Stimulated activated effector memory CD8-positive, alpha-beta T cell treated with anti-CD3 and anti-CD28 coated beads, Interleukin-12 subunit alpha, Interleukin-12 subunit beta, amount 100 ng/mL, for 72 hours (primary cell): ENCODE results near the gene PFKFB4.

ENCODE experiments used
- ATAC-seq: fragments of 150-1000 bp; cut with Tn5 transposase; 2 replicates; pipeline ENCODE4 v1.10.0; 2021
- DNase-seq, 2 donors: peaks; one replicate each; pipeline ENCODE4 v3.0.0; 2021 to 2022; ENCODE audit warnings: low spot score in 2 of 2
- H3K27ac Mint-ChIP-seq: one replicate; pipeline ENCODE4 v1.8.0; 2022; ENCODE audit warnings: mild to moderate bottlenecking, mixed read lengths
- H3K36me3 Mint-ChIP-seq: one replicate; pipeline ENCODE4 v1.8.0; 2022; ENCODE audit warnings: mild to moderate bottlenecking, mixed read lengths
- H3K4me1 Mint-ChIP-seq: one replicate; pipeline ENCODE4 v1.8.0; 2022; ENCODE audit warnings: mixed read lengths
- H3K4me3 Mint-ChIP-seq: one replicate; pipeline ENCODE4 v1.8.0; 2022; ENCODE audit warnings: mild to moderate bottlenecking, mixed read lengths
- H3K9me3 Mint-ChIP-seq: one replicate; pipeline ENCODE4 v1.8.0; 2022; ENCODE audit warnings: mixed read lengths

Gene PFKFB4

DNA sequence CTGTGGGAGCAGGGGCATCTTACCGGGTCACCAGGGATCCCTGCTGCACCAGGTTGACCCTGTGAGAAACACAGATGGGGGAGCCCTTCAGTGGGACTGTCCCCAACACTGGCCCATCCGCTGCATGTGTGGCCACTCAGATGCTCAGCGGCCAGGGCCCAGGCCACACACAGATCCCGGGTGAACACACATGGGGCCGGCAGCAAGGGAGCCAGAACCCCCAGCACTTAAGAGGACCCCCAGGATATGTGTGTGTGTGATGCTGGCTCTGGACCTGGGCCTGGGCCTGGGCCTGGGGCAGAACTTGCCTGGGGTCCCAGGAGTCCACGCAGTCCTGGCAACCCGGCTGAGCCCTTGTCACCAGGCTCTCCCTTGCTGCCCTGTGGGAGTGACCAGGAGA is 11.9 kb upstream of the PFKFB4 start:
- no peaks in the 10 kb centered on the region for H3K36me3 Mint-ChIP-seq

DNA sequence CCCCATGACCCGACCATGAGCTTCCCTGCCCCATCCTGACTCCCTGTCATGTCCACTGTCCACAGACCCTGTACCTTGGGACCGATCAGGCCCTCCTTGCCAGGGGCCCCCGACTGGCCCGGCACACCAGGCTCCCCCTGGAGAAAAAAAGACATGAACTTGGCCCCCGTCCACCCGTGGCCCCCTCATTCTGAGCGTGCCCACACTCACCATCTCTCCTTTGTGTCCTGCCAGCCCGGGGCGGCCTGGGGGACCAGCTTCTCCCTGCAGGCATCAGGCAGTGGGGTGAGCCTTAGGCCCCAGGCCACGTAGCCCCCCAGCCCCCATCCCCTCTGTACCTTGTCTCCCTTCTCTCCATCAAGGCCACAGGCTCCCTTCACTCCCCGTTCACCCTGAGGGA is 10.9 kb upstream of the PFKFB4 start:
- Mint-ChIP-seq H3K4me1 (peaks cover 55% of the 10 kb centered on the region), H3K4me3 (no peak overlapping the region), H3K9me3 (no peaks in the 10 kb centered on the region), H3K27ac (peak overlapping the region; percentile 82), H3K36me3 (no peaks in the 10 kb centered on the region)
- DNase-seq: no peak
- no peak for ATAC-seq

More for the DNA sequence above, 11.9 kb upstream of the PFKFB4 start:
- Mint-ChIP-seq H3K9me3 (no peaks in the 10 kb centered on the region), H3K27ac (peak overlapping the region; percentile 87), H3K4me3 (no peak overlapping the region), H3K4me1 (peaks cover 45% of the 10 kb centered on the region)
- DNase-seq: no peak
- no peak for ATAC-seq

DNA sequence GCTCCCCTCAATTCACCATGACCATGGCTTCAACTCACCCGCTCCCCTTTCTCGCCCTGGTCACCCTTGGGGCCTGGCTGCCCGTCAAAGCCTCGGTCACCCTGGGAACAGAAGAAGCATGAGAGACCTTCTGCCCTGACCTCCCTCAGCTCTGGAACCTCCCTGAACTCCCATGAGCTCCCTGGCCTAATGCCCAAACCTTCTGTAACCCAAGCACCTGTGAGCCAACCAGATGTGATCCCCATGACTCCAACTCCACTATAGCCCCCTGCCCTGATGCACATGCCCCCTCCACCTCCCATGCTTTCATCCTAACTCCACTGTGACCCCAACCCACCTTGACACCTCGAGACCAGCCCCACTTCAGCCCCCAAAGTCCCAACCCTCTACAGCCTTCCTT is 10.5 kb upstream of the PFKFB4 start:
- H3K9me3 Mint-ChIP-seq: no peaks in the 10 kb centered on the region

DNA sequence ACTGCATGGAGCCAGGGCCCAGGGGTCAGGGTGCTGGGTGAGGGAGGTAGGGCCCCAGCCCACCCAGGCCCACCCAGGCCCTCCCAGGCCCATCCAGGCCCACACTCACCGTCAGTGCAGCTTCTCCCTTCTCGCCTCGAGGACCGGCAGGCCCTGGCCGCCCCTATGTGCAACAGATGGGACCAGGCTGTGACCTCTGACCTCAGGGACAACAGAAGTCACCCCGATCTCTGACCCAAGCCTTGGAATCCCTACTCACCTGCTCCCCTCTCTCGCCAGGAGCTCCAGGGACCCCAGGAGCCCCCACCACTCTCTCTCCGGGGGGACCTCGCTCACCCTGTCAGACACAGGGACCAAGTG is 9.8 kb upstream of the PFKFB4 start:
- no peaks in the 10 kb centered on the region for H3K36me3 Mint-ChIP-seq
- peak overlapping the region; percentile 82 for H3K27ac Mint-ChIP-seq
- peak overlapping the region; percentile 37 for H3K4me3 Mint-ChIP-seq
- DNase-seq: no peak
- no peak for ATAC-seq
- H3K4me1 Mint-ChIP-seq: peaks cover 58% of the 10 kb centered on the region
- H3K9me3 Mint-ChIP-seq: no peaks in the 10 kb centered on the region

More for the DNA sequence above, 10.5 kb upstream of the PFKFB4 start:
- Mint-ChIP-seq H3K36me3 (no peaks in the 10 kb centered on the region), H3K27ac (peak overlapping the region; percentile 82), H3K4me3 (no peak overlapping the region), H3K4me1 (peaks cover 55% of the 10 kb centered on the region)
- ATAC-seq (no peak), DNase-seq (no peak)

DNA sequence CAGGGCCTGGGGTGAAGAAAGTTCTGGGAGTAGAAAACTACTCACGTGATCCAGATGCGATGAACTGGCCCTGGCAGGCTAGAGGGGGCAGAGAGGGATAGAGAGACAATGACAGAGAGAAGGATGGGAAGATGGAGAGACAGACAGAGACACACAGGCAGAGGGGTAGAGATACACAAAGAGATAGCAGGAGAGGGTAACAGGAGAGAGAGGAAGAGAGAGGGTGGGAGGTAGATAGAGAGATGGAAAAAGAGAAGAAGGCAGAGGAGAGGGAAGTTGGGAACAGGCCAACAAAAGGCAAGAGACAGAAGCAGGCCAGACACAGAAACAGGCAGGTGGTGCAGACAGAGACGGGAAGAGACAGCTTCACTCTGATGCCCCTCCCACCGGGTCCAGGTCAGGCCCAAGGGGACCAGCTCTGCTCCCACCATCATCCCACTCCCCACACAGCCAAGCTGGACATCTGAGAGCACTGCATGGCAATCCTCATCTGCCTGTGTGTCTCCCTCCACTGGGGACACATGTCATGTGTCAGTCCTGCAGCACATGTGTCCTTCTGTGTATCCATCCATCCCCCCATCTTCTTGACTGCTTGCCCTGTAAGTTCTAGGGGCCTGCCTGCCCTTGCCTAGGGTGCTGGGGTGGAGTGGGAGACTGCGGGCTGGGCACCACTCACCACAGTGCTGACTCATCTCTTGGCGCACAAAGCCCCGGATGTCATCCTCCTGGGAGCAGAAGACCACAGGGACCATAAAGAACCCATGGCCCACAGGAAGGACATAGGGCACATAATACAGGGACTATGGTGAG is 9.2 kb upstream of the PFKFB4 start:
- Mint-ChIP-seq H3K9me3 (no peaks in the 10 kb centered on the region), H3K4me3 (peak overlapping the region; percentile 37), H3K27ac (peak overlapping the region; percentile 82), H3K36me3 (no peaks in the 10 kb centered on the region), H3K4me1 (peaks cover 64% of the 10 kb centered on the region)
- peak; percentile 63 for ATAC-seq
- no peak for DNase-seq

DNA sequence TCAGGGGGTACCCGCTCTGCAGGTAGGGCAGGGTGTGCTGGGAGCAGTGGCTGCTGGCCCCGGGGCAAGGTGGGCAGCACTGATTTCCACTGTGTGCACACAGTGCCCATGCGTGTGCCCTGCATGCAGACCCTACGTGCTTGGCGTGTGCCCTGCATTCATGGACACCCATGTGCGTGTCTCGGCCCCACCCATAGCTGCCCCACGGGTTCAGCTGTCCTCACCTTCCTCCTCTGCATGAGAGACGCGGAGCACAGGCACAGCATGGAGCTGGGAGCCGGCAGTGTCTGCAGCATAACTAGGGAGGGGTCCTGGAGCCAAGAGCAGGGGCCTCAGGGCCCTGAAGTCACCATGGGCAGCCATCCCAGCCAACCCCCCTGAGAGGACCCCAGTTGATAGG is 8.6 kb upstream of the PFKFB4 start:
- Mint-ChIP-seq H3K4me1 (peaks cover 66% of the 10 kb centered on the region), H3K9me3 (no peaks in the 10 kb centered on the region), H3K27ac (peak overlapping the region; percentile 82), H3K4me3 (peak overlapping the region; percentile 37), H3K36me3 (no peaks in the 10 kb centered on the region)
- DNase-seq (no peak), ATAC-seq (no peak)

DNA sequence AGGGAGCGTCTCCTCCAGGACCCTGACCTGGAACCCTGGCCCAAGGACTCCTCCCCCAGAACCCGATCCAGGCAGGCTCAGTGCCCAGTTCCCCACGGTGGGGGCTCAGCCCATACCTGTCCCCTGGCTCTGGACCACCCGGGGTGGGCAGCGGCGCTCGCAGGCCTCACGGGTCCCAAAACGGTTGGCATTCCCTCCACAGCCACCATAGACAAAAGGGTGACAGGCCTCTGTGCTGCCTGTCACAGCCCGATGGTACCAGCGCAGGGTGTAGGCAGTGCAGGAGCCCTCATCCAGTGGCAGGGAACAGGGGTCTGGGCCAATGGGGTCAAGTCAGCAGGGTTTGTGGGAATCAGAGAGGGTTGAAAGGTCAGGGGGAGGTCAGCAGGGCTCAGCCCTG is 8.1 kb upstream of the PFKFB4 start:
- ATAC-seq (no peak), DNase-seq (no peak)
- Mint-ChIP-seq H3K9me3 (no peaks in the 10 kb centered on the region), H3K4me3 (peak overlapping the region; percentile 67), H3K27ac (peak overlapping the region; percentile 82), H3K4me1 (peaks cover 71% of the 10 kb centered on the region), H3K36me3 (no peaks in the 10 kb centered on the region)

DNA sequence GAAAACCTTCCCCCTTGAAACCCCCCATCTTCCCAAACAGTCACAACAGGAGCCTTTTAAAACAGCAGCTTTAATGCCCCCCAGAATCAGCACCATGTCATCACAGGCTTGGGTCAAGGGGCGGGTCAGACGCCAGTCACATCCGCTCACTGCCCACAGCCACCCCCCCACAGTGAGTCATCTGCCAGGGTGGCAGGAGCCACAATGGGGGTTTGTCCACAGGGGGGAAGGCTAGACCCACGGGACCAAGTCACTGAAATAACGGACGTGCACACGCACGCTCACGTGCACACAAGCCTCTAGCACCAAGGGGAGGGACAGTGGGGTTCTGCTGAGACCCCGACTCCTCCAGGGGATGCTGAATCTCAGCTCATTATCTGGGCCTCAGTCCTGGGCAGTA is 7.4 kb upstream of the PFKFB4 start:
- Mint-ChIP-seq H3K4me1 (peaks cover 77% of the 10 kb centered on the region), H3K36me3 (no peaks in the 10 kb centered on the region), H3K9me3 (no peaks in the 10 kb centered on the region), H3K4me3 (peak overlapping the region; percentile 67), H3K27ac (peak overlapping the region; percentile 82)
- DNase-seq (peak; percentile 56 to 74), ATAC-seq (peak; percentile 82)

DNA sequence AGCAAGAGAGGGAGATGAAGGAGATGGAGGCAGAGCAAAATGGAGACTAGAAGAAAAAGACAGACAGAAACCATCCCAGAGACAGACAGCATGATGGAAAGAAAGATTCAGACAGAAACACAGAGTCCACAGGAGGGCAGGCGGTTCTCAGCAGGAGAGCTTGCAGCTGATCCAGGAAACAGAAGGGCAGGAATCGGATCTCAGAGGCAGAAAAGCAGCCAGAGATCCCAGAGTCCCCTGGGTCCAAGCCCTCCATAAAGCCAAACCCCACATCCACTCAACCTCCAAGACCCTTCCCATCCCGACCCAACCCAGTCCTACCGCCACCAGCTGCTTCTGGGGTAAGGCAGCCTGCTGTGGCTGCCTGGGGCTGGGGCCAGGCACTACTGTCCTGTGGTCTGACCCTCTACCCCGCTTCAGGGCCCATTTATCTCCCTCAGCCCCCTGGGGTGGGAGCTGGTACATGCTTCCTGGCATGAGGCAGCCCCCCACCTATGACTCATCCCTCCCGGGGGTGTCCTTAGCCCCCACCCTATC is 6.8 kb upstream of the PFKFB4 start, which contains the start of gene UCN2:
Gene UCN2 (minus strand): TSS at position 400 of the 537 bp plus-strand sequence. CDS start 657 bp downstream, outside the sequence.
- Mint-ChIP-seq H3K27ac (peak within 1 kb of the TSS; percentile 82), H3K9me3 (no peaks in the 10 kb centered on the region), H3K36me3 (peaks cover 4% of the 10 kb centered on the region), H3K4me1 (peaks cover 83% of the 10 kb centered on the region), H3K4me3 (peak within 1 kb of the TSS; percentile 67)
- no peak for DNase-seq
- no peak for ATAC-seq

DNA sequence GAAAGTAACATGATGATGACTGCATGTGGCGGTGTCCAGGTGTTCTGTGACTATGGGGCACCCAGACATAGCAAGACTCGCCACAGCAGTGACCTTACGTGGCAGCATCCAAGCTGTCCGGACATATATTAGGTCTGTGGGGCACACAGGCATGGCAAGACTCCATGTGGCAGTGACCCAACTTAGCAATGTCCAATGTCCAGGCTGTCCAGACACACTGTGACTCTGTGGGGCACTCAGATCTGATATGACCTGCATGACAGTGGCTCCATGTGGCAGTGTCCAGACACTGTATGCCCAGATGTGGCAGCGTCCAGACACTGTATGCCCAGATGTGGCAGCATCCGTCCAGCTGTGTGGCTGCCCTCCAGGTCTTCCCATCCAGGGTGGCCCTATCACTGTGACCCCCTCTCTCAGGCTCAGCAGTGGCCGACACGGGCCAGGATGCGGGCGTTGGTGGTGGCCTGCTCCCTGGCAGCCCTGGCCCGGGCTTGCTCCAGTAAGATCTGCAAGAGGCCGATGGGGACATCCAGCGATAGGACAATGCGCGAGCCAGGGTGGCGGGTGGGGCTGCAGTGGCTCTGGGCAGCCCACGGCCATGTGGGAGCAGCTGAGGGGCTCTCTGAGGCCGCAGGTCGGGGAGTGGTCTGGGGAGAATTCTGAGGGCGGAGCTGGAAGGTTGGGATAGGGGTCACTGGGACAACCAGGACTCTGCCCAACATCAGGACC is 5.9 kb upstream of the PFKFB4 start:
- Mint-ChIP-seq H3K9me3 (no peaks in the 10 kb centered on the region), H3K27ac (peak overlapping the region; percentile 82), H3K36me3 (peaks cover 11% of the 10 kb centered on the region), H3K4me1 (peaks cover 84% of the 10 kb centered on the region), H3K4me3 (peak overlapping the region; percentile 67)
- no peak for ATAC-seq
- no peak for DNase-seq

DNA sequence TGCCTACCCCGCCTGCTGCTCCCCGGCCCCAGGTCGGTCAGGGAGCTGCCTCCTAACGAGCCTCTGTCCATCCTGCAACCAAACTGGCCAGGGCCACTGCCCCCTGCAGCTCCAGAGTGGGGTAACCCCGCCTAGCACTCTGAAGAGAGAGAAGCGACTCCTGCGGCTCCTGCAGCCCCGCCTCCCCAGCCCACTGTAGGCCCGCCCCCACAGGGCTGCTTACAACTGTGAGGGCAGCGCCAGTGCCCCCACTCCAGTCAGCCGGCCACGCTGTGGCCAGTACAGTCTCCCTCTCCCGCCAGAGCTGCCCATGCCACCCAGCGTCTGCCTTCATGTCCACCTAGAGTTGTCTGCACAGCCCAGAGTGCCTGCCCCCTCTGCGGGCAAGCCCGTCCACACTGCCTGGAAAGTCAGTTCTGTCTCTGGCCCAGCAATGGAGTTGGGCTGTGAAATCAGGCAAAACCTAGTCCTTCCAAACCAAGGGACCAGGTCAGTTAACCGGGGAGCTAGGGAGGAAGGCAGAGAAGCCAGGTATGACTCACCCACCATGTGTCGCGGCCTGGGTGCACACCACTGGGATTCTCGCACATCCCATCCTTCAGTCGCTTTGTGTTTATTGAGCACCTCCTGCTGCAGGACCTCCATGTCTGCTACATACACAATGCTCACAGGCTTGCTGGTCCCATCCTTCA is 4.6 kb upstream of the PFKFB4 start:
- no peak for ATAC-seq
- no peak for DNase-seq
- no peaks in the 10 kb centered on the region for H3K9me3 Mint-ChIP-seq
- H3K27ac Mint-ChIP-seq: peak overlapping the region; percentile 75
- peak overlapping the region; percentile 50 for H3K4me3 Mint-ChIP-seq
- H3K4me1 Mint-ChIP-seq: peaks cover 79% of the 10 kb centered on the region
- peaks cover 24% of the 10 kb centered on the region for H3K36me3 Mint-ChIP-seq

DNA sequence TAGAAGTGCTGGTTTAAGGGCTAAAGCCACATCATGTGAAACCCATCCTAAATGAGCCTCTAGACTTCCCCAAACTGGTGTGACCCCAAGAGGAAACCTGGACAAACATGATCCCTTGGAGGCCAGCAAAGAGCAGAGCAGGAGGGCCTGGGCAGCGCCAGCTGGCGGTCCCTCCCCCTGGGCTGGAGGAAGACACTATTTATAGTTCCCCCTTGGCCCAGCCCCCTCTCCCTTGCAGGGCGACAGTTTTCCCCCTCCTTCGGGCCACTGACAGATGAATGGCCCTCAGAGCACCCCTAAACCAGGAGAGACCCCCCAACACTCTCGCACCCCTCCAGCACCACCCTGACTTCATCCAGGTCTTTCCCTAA is 4.0 kb upstream of the PFKFB4 start:
- H3K27ac Mint-ChIP-seq: peak overlapping the region; percentile 87
- no peak for ATAC-seq
- H3K4me1 Mint-ChIP-seq: peaks cover 79% of the 10 kb centered on the region
- peaks cover 29% of the 10 kb centered on the region for H3K36me3 Mint-ChIP-seq
- H3K4me3 Mint-ChIP-seq: peak overlapping the region; percentile 50
- no peak for DNase-seq
- H3K9me3 Mint-ChIP-seq: no peaks in the 10 kb centered on the region

DNA sequence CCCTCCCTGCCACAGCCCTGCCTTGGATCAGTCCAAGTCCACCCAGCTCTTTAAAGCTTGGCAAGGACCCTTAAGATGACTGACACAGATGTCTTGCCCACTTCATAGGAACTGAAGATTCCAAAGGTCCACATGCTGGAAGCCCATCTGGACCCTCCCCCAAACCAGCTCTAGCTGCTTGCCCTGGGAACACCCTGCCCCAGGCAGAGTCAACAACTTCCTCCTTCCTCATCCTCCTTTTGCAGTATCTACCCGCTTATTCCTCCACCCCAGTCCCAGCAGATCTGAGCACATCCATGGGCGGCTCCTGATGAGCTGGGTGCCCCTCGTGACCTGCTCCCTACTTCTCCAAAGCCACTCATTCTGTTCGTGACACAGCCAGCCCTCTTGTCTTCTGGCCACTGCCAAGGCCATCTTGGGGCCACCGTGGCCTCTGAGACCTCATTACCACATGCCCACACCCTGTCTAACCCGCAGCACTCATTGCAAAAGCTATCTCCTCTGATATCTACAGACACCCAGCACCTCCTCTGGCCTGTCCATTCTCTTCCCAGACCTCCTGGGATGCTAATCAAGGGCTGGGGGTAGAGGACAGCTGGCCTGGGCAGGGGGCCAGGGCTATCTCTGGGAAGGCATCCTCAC is 2.0 kb upstream of the PFKFB4 start:
- peak overlapping the region; percentile 87 for H3K27ac Mint-ChIP-seq
- ATAC-seq (no peak), DNase-seq (no peak)
- H3K4me3 Mint-ChIP-seq: peak overlapping the region; percentile 79
- peaks cover 49% of the 10 kb centered on the region for H3K36me3 Mint-ChIP-seq
- H3K4me1 Mint-ChIP-seq: peaks cover 77% of the 10 kb centered on the region
- H3K9me3 Mint-ChIP-seq: no peaks in the 10 kb centered on the region

DNA sequence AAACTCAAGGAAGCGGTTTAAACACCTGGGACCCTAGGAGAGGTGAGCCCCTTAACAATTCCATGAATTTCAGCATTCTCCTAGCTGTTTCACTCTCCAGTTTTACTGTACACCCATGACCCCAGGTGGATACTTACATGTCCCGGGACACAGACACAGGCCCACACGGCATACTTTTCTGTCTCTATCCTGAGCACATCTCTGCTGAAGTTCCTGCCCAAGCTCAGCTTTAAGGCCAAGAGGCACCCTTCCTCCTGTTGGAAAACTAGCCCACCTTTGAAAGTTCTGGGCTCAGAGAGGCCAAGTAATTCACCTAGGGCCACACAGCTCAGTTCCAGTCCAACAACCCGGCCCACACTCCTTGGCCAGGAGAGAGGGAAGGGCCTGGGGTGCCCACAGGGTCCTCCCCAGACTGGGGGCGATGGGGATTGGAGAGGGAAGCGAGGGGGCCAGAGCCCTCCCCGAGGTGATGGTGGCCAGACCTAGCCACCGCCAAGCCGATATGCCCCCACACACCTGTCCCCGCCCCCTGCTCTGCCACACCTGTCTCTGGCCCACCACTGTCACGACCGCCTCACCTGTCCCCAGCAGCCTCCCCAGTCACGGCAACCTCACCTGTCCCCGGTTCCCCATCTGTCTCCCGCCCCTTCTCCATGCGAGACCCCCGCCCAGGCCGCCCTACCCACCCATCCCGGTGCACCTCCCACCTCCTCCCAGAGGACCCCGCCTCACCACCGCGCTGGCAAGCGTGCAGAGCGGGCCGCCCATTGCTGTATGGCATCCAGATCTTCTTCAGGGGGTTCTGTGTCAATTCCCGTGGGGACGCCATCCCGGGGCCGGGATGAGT is 431 bp downstream of the PFKFB4 start:
- DNase-seq: no peak
- H3K9me3 Mint-ChIP-seq: no peaks in the 10 kb centered on the region
- H3K4me1 Mint-ChIP-seq: peaks cover 62% of the 10 kb centered on the region
- H3K27ac Mint-ChIP-seq: peak overlapping the region; percentile 87
- H3K4me3 Mint-ChIP-seq: peak overlapping the region; percentile 79
- H3K36me3 Mint-ChIP-seq: peaks cover 74% of the 10 kb centered on the region
- no peak for ATAC-seq
